ENCODE results near the gene SYN1.
A peak's percentile ranks its signal among the peaks of the same experiment; 100 is the strongest.

SYN1 gene

DNA sequence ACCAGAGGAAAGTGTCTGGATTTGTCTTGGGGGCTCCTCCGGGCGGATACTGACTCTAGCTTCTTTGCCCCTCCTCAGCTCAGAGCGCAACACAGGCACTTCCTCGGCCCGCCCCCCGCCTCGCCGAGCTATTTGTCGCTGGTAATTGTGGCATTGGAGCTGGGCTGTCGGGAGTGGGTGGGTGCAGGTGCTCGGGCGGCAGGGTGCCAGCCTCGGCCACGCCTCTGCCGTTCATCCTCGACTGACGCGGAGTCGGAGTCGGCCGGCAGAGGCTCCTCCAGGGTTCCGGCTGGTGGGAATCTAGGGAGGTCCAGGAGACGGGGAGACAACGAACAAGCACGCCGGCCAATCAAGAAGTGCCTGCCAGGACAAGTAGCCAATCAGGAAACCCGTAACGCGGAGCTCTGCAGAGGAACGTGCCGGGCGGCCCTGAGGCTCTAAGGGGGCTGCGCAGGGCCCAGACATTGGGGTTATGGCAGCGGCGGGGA is 3.9 kb upstream of the SYN1 start:
- no peak for TF ChIP-seq CTCF (conservative IDR thresholded peaks at IDR 0.05; ENCODE audit: low read depth, low read length)
- peak; percentile 20 for DNase-seq (ENCODE audit: low read depth)
- H3K4me3 ChIP-seq (ENCODE audit: low read length): peak overlapping the region; percentile 37

DNA sequence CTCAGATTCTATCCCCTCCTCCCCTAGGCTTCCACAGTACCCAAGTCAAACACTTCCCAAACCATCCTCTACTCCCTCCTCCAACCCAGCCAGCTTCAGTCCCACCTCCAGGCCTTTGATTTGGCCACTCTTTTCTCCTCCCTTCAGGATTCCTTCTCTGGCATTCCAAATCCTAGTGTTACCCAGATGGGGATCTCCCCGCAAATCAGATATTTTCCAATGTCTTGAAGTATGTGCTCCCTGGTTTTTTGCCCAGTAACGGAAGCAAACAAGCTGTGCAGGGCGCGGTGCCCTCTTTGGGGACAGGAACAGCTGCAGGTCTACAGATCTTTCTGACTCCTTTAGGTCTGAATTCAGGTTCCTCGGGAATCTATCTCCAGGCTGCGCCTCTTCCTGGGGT is 2.2 kb upstream of the SYN1 start:
- DNase-seq (ENCODE audit: low read depth): no peak
- H3K4me3 ChIP-seq (ENCODE audit: low read length): no peak overlapping the region
- TF ChIP-seq CTCF (conservative IDR thresholded peaks at IDR 0.05; ENCODE audit: low read depth, low read length): no peak

DNA sequence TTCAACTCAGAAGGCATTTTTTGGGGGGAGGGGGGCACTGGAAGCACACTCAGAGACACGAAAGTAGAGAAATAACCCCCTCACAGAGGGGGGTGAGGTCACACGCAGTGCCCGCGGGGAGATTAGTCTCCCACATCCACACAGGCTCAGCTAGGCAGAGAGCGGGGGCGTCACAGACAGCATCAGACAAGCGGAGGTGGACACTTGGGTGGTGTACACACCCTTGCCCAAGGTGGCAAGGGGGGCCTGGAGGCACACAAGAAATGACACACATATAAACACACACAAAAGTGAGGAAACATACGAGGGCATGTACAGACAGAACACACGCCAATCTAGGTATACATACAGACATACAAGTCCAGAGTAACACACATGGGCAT is 637 bp upstream of the SYN1 start:
- H3K4me3 ChIP-seq (ENCODE audit: low read length): no peak overlapping the region
- no peak for DNase-seq (ENCODE audit: low read depth)
- TF ChIP-seq CTCF (conservative IDR thresholded peaks at IDR 0.05; ENCODE audit: low read depth, low read length): no peak

- no peak overlapping the region for H3K4me3 ChIP-seq (ENCODE audit: low read length)
- no peak for DNase-seq (ENCODE audit: low read depth)
- no peak for TF ChIP-seq CTCF (conservative IDR thresholded peaks at IDR 0.05; ENCODE audit: low read depth, low read length)
Observed at GRCh38 chrX:47618923-47619485, 653 bp downstream of the SYN1 start.

- no peak for DNase-seq (ENCODE audit: low read depth)
- no peak for TF ChIP-seq CTCF (conservative IDR thresholded peaks at IDR 0.05; ENCODE audit: low read depth, low read length)
- no peak overlapping the region for H3K4me3 ChIP-seq (ENCODE audit: low read length)
Observed at GRCh38 chrX:47614618-47615017, 5.0 kb downstream of the SYN1 start.

DNA sequence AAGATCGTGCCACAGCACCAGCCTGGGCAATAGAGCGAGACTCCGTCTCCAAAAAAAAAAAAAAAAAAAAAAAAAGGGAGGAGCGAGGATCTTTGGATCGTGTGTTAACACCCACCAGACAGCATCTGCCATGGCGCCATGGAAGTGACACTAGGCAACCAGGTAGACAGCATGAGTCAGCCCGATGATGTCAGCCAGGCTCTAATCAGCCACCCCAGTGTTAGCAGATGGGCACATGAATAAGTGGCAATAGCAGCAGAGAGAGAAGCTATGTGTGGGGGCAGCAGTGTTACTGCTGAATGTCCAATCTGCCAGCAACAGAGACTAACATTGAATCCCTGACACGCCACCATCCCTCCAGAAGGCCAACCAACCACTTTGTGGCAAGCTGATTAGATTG is 6.6 kb downstream of the SYN1 start:
- H3K4me3 ChIP-seq (ENCODE audit: low read length): no peak overlapping the region
- no peak for DNase-seq (ENCODE audit: low read depth)
- TF ChIP-seq CTCF (conservative IDR thresholded peaks at IDR 0.05; ENCODE audit: low read depth, low read length): no peak

DNA sequence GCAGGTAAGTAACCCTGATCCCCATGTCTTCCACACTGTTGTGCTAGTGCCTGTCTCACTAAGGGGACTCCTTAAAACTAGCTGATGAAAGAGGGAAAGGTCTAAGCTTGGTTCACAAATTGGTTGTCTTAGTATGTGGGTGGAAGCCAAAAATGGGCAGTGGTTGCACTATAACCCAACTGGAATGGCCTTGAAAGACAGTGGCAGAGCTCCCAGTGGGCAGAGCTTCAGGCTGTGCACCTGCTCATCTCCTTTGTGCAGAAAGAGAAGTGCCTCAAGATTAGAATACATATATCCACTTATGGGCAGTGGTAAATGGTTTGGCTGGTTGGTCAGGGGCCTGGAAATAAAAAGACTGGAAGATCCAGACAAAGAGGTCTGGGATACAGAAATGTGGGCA is 7.2 kb downstream of the SYN1 start:
- TF ChIP-seq CTCF (conservative IDR thresholded peaks at IDR 0.05; ENCODE audit: low read depth, low read length): no peak
- no peak for DNase-seq (ENCODE audit: low read depth)
- no peak overlapping the region for H3K4me3 ChIP-seq (ENCODE audit: low read length)
